ENCODE results near the gene C20orf141. TPM values are rescaled to one million over a fixed set of nuclear protein-coding genes. Genes with fewer than 3 reads are reported as not detected.
A peak's percentile ranks its signal among the peaks of the same experiment; 100 is the strongest.
"Not testable (repeated sequence)": the region's sequence is repeated elsewhere in the genome, so short reads cannot be mapped to it uniquely, and the experiment has no call there.

C20orf141 gene
- total RNA-seq, 2 donors from 2014 or later, result not detected

DNA sequence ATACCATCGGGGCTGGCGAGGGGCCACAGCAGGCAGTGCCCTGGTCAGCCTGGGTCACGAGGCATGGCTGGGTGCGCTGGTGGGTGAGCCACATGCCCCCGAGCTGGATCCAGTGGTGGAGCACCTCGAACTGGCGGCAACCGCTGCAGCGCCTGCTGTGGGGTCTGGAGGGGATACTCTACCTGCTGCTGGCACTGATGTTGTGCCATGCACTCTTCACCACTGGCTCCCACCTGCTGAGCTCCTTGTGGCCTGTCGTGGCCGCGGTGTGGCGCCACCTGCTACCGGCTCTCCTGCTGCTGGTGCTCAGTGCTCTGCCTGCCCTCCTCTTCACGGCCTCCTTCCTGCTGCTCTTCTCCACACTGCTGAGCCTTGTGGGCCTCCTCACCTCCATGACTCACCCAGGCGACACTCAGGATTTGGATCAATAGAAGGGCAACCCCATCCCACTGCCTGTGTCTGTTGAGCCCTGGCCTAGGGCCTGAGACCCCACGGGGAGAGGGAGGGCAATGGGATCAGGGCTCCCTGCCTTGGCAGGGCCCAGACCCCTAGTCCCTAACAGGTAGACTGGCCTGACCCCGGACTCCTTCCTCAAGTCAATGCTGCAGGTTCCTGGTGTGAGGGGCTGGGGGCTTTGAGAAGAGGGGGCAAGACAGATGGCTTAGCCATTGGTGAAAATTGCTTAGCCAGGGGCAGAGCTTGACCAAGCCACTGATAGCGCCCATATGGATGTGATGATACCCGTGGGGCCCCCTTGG lies 2.0 kb downstream of the C20orf141 start:
- peak; percentile 71 for DNase-seq (ENCODE audit: low spot score)
- intact Hi-C loops (cut with DNase I), result no loop called here

DNA sequence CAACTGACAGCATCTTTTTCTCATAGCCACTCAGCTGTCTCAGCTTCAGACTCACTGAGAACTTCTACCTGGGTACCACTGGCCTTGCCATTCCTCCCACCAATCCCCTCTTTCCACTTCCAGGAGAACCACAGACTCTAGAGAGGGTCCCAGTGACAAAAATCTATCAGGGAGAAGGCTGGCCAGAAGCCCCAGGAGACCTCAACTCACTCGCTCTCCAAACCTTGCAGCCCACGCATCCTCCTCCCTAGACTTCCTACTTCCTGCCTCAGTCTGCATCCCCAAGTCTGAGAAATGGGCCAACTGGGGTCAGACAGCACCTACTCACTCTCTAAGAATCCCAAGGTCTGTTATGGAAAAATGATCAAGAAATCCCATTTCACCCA lies 2.5 kb downstream of the C20orf141 start:
- intact Hi-C loops (cut with DNase I), result no loop called here

DNA sequence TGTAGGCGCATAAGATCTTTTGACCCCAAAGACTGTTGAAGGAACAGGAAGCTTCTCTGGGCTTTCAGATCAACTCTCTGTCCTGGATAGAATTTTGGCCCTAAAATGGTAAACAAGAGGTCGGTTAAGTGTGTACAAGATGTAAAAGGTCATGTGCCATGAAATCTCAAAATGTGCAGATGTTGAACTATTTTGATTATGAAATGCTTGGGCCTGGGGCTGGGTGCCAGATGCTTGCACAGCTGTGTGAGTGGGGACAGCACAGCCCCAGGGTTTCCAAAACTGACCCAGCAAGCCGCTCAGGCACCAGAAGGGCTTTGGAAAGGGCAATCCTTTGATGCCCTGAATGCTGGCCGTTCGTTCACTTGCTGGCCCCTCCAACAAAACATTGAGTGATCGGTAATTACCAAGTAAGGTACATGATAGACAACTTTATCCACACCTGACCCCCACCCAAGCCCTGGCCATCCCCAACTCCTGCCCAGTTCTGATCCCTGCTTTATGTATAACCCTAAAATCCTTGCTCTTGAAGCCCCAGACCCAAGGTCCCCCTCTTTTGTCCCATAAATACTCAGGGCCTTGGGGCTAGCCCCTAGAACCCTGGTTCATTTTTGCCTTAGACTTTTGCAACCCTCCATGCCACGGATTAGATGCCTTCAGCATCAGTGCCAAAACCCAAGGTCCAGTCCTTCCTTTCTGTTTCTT lies 3.3 kb downstream of the C20orf141 start:
- intact Hi-C loops (cut with DNase I), result no loop called here
- DNase-seq (ENCODE audit: low spot score), result no peak

More for the DNA sequence above, 2.5 kb downstream of the C20orf141 start:
- no peak for DNase-seq (ENCODE audit: low spot score)

DNA sequence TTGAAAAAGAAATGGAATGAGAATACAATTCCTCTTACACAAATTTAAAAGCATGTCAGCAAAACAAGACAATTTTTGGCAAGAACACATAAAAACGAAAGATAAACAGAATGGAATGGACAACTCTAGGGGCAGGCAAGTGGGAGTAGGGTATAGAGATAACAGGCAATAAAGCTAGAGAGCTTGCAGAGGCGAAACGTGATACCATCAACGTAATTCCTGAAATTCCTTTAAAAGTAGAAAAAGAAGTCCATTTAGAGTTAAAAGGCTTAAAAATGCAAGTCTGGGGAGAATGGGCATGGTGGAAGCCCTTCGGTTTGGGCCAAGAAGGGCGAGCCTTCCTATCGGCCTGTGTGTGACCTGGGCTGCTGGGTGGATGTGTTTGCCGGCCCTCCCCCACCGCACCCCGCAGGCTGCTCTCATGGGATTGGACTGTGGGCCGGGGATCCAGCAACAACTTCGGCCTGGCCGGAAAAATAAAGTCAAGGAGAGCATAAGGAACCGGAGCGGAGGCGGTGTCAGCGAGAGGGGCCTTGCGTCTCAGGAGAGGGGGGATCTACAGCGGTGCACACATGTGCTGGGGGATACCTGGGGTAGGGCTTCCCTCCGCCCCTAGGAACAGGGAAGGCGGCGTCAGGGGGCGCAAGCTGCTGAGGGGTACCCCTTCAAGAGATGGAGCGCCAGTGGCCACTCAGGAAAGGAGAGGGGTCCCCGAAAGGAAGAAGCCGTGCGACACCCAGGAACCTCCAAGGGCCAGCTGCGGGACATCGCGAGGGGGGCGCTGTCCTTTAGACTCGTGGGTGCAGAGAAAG lies 5.5 kb downstream of the C20orf141 start:
- intact Hi-C loops (cut with DNase I), result no loop called here
- DNase-seq (ENCODE audit: low spot score), result no peak

- no peak for DNase-seq (ENCODE audit: low spot score)
- intact Hi-C loops (cut with DNase I), result no loop called here
Measured at GRCh38 chr20:2820896-2821869, 6.4 kb downstream of the C20orf141 start.

DNA sequence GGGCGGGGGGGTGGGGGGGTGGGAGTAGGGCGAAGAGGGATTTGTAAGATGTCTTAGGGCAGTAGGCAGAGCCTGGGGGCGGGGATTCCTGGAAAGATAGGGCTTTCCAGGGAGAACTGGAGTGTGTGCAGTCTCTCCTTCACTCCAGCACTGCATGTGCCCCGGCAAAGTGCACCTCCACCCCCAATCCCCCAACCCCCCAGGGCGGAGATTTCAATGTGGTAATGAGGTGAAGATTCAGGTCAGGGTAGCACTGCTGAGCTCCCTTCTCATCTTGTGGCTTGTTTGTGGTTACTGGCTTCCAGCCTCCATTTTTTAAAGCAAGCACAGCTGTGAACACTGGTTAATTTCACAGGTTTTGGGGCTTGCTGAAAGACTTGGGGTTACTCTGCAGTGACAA lies 7.3 kb downstream of the C20orf141 start:
- intact Hi-C loops (cut with DNase I), result no loop called here
- no peak for DNase-seq (ENCODE audit: low spot score)

GRCh38 chr20:2825761-2826160 lies 11.0 kb downstream of the C20orf141 start:
- no peak for DNase-seq (ENCODE audit: low spot score)
- intact Hi-C loops (cut with DNase I), result no loop called here

DNA sequence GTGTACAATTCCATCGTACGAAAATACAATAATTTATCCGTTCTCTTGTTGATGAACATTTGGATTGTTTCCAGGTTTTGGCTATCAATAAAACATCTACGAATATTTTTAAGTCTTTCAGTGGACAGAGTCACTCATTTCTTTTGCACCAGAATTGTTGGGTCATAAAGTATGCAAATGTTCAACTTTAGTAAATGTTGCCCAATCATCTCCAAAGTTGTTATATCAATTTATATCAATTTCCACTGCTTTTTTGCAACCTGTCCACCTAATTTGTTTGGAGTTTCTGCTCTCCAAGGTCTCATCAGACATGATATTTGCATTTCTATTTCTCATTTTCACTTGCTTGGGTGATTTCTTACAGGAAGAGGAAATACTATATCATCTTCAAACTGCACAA lies 11.9 kb downstream of the C20orf141 start:
- no peak for DNase-seq (ENCODE audit: low spot score)
- intact Hi-C loops (cut with DNase I), result no loop called here

- peak; percentile 35 for DNase-seq (ENCODE audit: low spot score)
- intact Hi-C loops (cut with DNase I), result no loop called here
Measured at GRCh38 chr20:2829376-2829775, 14.6 kb downstream of the C20orf141 start.

DNA sequence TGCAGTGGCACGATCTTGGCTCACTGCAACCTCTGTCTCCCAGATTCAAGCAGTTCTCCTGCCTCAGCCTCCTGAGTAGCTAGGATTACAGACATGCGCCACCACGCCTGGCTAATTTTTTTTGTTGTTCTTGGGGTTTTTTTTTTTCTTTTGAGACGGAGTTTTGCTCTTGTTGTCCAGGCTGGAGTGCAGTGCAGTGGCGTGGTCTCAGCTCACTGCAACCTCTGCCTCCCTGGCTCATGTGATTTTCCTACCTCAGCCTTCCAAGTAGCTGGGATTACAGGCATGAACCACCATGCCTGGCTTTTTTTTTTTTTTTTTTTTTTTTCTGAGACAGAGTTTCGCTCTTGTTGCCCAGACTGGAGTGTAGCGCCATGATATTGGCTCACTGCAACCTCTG lies 16.4 kb downstream of the C20orf141 start:
- DNase-seq (ENCODE audit: low spot score); intact Hi-C loops (cut with DNase I): not testable (repeated sequence)

GRCh38 chr20:2833761-2834160 lies 19.0 kb downstream of the C20orf141 start:
- intact Hi-C loops (cut with DNase I), result no loop called here
- DNase-seq (ENCODE audit: low spot score), result no peak

- intact Hi-C loops (cut with DNase I), result no loop called here
- DNase-seq (ENCODE audit: low spot score), result no peak
Measured at GRCh38 chr20:2834401-2835110, 19.8 kb downstream of the C20orf141 start.

- no peak for DNase-seq (ENCODE audit: low spot score)
- intact Hi-C loops (cut with DNase I), result no loop called here
Measured at GRCh38 chr20:2835331-2835796, 20.6 kb downstream of the C20orf141 start.

DNA sequence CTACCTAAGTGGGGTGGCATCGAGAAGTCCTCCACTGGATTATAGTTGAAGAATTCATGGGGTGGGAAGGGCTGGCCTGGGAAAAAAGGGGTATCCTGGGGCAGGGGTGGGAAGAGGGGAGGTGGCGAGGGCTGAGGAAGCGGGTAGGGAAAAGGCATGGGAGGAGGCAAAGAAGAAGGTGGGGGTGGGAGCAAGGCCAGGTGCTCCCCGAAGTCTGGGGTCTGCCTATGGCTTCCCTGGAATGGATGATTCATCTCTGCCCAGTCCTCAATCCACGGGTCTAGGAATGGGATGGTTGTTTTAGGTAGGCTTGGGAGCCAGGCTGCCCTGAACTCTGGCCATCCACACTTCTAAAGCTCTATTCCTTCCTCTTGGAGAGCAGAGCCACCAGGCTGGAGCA lies 21.2 kb downstream of the C20orf141 start:
- no peak for DNase-seq (ENCODE audit: low spot score)
- intact Hi-C loops (cut with DNase I), result no loop called here

GRCh38 chr20:2837221-2837960 lies 22.6 kb downstream of the C20orf141 start:
- no peak for DNase-seq (ENCODE audit: low spot score)
- intact Hi-C loops (cut with DNase I), result no loop called here

GRCh38 chr20:2838170-2838797 lies 23.5 kb downstream of the C20orf141 start:
- no peak for DNase-seq (ENCODE audit: low spot score)
- intact Hi-C loops (cut with DNase I), result no loop called here
